ENCODE measurements around the gene GABARAPL1. TPM values are rescaled to one million over a fixed set of nuclear protein-coding genes. Genes with fewer than 3 reads are reported as not detected.

The GABARAPL1 gene
- total and polyA plus RNA-seq, 2 of the 13 experiments (the other 11 are each of a cell fraction or from before 2014, with no cell fraction given) = 7.9 to 26.1 TPM

GRCh38 chr12:10167599-10167998, 45.1 kb upstream of the GABARAPL1 start:
- no peaks in the 10 kb centered on the region for H4K20me1 ChIP-seq (ENCODE audit: insufficient read depth, low read length)
- H3K4me2 ChIP-seq (ENCODE audit: low read depth, low read length) = no peak overlapping the region
- H3K36me3 ChIP-seq (replicated peaks in 1 of 2; ENCODE audit: control insufficient read depth in 1 of 2, insufficient read depth in 2 of 2, low read length in 2 of 2) = no peaks in the 10 kb centered on the region
- ATAC-seq = peak; percentile 35; the same call in 2 of the 3 replicates
- no peaks in the 10 kb centered on the region for H3K4me1 ChIP-seq (ENCODE audit: insufficient read depth, low read length)
- H3K79me2 ChIP-seq (ENCODE audit: insufficient read depth, low read length) = no peaks in the 10 kb centered on the region
- H3K27ac ChIP-seq (ENCODE audit: extremely low read length, insufficient read depth, low read length) = no peak overlapping the region
- H3K9ac ChIP-seq (ENCODE audit: insufficient read depth, low read depth, low read length) = no peak overlapping the region
- no peak overlapping the region for H3K4me3 ChIP-seq (replicated peaks in 1 of 3; ENCODE audit: insufficient read depth in 1 of 3, low read depth in 2 of 3, low read length in 3 of 3)
- intact Hi-C loops (cut with micrococcal nuclease; ENCODE audit: unreplicated experiment) = no loop called here
- CTCF ChIA-PET (ENCODE audit: low intra/inter-chr PET ratio, low total read pairs) = no interaction called here
- BruUV-seq (replicated peaks) = no TSS peak
- no peak for FAIRE-seq
- POLR2A ChIA-PET = no interaction called here
- 11% methylated on average over 5 of the region's 5 CpGs for WGBS (ENCODE audit: low lambda C conversion rate)
- peak; percentile 29 for DNase-seq (ENCODE audit: low spot score)
- no peaks in the 10 kb centered on the region for H3K27me3 ChIP-seq (ENCODE audit: control insufficient read depth in 1 of 2, insufficient read depth in 2 of 2, low read length in 2 of 2)
- no peaks in the 10 kb centered on the region for H3K9me3 ChIP-seq (ENCODE audit: low read length)
- in situ Hi-C loops (cut with HindIII; ENCODE audit: extremely low pct_ligation_motif_present, low pct_unique_long_range_greater_than_20kb) = no loop called here
- H2AFZ ChIP-seq (ENCODE audit: low read length) = no peak overlapping the region
- no peak for TF ChIP-seq ZFAT (CRISPR knock-in tag; conservative IDR thresholded peaks at IDR 0.05)
- TF ChIP-seq ZNF775 (CRISPR knock-in tag; IDR thresholded peaks at IDR 0.05; ENCODE audit: borderline replicate concordance) = no peak
- no peak for TF ChIP-seq PHB2 (IDR thresholded peaks at IDR 0.05; ENCODE audit: partially characterized antibody)
- TF ChIP-seq HMG20A (CRISPR knock-in tag; IDR thresholded peaks at IDR 0.05; ENCODE audit: borderline replicate concordance) = peak; percentile 79; the same call in 1 of the 2 replicates
- TF ChIP-seq EP300 (IDR thresholded peaks at IDR 0.05; ENCODE audit: low read depth in 2 of 2, low read length in 2 of 2) = peak in 1 of 2 experiments; percentile 30; a peak in 1 of 4 replicates
- no peak for TF ChIP-seq EP300 (CRISPR knock-in tag; IDR thresholded peaks at IDR 0.05; ENCODE audit: borderline replicate concordance)
- TF ChIP-seq RERE (CRISPR knock-in tag; IDR thresholded peaks at IDR 0.05; ENCODE audit: low read depth) = no peak
- TF ChIP-seq ZNF644 (CRISPR knock-in tag; IDR thresholded peaks at IDR 0.05; ENCODE audit: low read depth) = no peak
- TF ChIP-seq TCF7 (IDR thresholded peaks at IDR 0.05; ENCODE audit: low read depth) = peak; percentile 78
- TF ChIP-seq CERS6 (CRISPR knock-in tag; IDR thresholded peaks at IDR 0.05) = no peak
- TF ChIP-seq RARA (CRISPR knock-in tag; IDR thresholded peaks at IDR 0.05) = 0 out of 2 replicates have a peak, but pooled peaks have one; percentile 9
- TF ChIP-seq ZBTB43 (CRISPR knock-in tag; conservative IDR thresholded peaks at IDR 0.05) = no peak
- TF ChIP-seq ATF7 (IDR thresholded peaks at IDR 0.05) = no peak
- no peak for TF ChIP-seq ATF7 (CRISPR knock-in tag; IDR thresholded peaks at IDR 0.05)
- TF ChIP-seq ZNF572 (CRISPR knock-in tag; IDR thresholded peaks at IDR 0.05) = no peak
- peak; percentile 69 for TF ChIP-seq NR2F2 (IDR thresholded peaks at IDR 0.05; ENCODE audit: borderline replicate concordance, low read depth)
- no peak for TF ChIP-seq NFYB (CRISPR knock-in tag; IDR thresholded peaks at IDR 0.05)
- no peak for TF ChIP-seq ZNF562 (CRISPR knock-in tag; IDR thresholded peaks at IDR 0.05; ENCODE audit: borderline replicate concordance)
- TF ChIP-seq NR2F1 (CRISPR knock-in tag; IDR thresholded peaks at IDR 0.05) = peak in 1 of 2 experiments; percentile 78; a peak in 2 of 4 replicates
- no peak for TF ChIP-seq FOXJ3 (CRISPR knock-in tag; IDR thresholded peaks at IDR 0.05; ENCODE audit: borderline replicate concordance)
